ENCODE measurements around the gene AMBRA1. TPM values are rescaled to one million over a fixed set of nuclear protein-coding genes. Genes with fewer than 3 reads are reported as not detected.

The AMBRA1 gene
- total RNA-seq, 1 donor: 29.1 TPM

- Histone ChIP-seq H3K9me3 (ENCODE audit: low read depth, low read length) (no peaks in the 10 kb centered on the region), H3K4me3 (ENCODE audit: low read length) (no peak overlapping the region), H3K4me1 (ENCODE audit: insufficient read depth, low read length) (no peaks in the 10 kb centered on the region), H3K27me3 (ENCODE audit: insufficient read depth, low read length) (no peaks in the 10 kb centered on the region)
Observed at GRCh38 chr11:46420513-46420912, 173.3 kb downstream of the AMBRA1 start.

GRCh38 chr11:46418751-46419150, 175.1 kb downstream of the AMBRA1 start:
- H3K9me3 ChIP-seq (ENCODE audit: low read depth, low read length): no peaks in the 10 kb centered on the region
- no peak overlapping the region for H3K4me3 ChIP-seq (ENCODE audit: low read length)
- no peaks in the 10 kb centered on the region for H3K4me1 ChIP-seq (ENCODE audit: insufficient read depth, low read length)
- H3K27me3 ChIP-seq (ENCODE audit: insufficient read depth, low read length): no peaks in the 10 kb centered on the region

GRCh38 chr11:46417711-46418110, 176.1 kb downstream of the AMBRA1 start:
- no peaks in the 10 kb centered on the region for H3K4me1 ChIP-seq (ENCODE audit: insufficient read depth, low read length)
- H3K9me3 ChIP-seq (ENCODE audit: low read depth, low read length): no peaks in the 10 kb centered on the region
- no peaks in the 10 kb centered on the region for H3K27me3 ChIP-seq (ENCODE audit: insufficient read depth, low read length)
- H3K4me3 ChIP-seq (ENCODE audit: low read length): no peak overlapping the region

GRCh38 chr11:46414879-46415278, 178.9 kb downstream of the AMBRA1 start:
- Histone ChIP-seq H3K9me3 (ENCODE audit: low read depth, low read length) (no peaks in the 10 kb centered on the region), H3K4me1 (ENCODE audit: insufficient read depth, low read length) (no peaks in the 10 kb centered on the region), H3K27me3 (ENCODE audit: insufficient read depth, low read length) (no peaks in the 10 kb centered on the region), H3K4me3 (ENCODE audit: low read length) (no peak overlapping the region)

DNA sequence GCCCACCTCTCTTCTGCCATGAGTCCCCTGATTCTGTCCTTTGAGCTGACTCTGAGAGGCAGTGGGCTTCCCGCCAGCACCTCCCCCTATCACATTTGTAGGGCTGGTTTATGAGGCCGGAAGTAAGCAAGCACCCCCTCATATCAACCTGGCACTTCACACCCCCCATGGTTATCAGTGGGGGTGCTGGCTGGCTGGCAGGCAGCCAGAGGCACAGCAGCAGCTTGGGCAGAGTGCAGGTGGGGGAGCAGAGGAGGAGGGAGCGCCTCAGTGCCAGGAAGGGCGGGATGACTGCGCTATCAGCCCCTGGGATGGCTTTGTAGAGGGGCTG, 179.4 kb downstream of the AMBRA1 start:
- Histone ChIP-seq H3K27me3 (ENCODE audit: insufficient read depth, low read length) (no peaks in the 10 kb centered on the region), H3K9me3 (ENCODE audit: low read depth, low read length) (no peaks in the 10 kb centered on the region)

GRCh38 chr11:46413760-46414465, 179.9 kb downstream of the AMBRA1 start:
- H3K4me1 ChIP-seq (ENCODE audit: insufficient read depth, low read length): no peaks in the 10 kb centered on the region
- H3K27me3 ChIP-seq (ENCODE audit: insufficient read depth, low read length): no peaks in the 10 kb centered on the region
- H3K9me3 ChIP-seq (ENCODE audit: low read depth, low read length): no peaks in the 10 kb centered on the region
- H3K4me3 ChIP-seq (ENCODE audit: low read length): no peak overlapping the region

More for the DNA sequence above, 179.4 kb downstream of the AMBRA1 start:
- no peak overlapping the region for H3K4me3 ChIP-seq (ENCODE audit: low read length)
- H3K4me1 ChIP-seq (ENCODE audit: insufficient read depth, low read length): no peaks in the 10 kb centered on the region

DNA sequence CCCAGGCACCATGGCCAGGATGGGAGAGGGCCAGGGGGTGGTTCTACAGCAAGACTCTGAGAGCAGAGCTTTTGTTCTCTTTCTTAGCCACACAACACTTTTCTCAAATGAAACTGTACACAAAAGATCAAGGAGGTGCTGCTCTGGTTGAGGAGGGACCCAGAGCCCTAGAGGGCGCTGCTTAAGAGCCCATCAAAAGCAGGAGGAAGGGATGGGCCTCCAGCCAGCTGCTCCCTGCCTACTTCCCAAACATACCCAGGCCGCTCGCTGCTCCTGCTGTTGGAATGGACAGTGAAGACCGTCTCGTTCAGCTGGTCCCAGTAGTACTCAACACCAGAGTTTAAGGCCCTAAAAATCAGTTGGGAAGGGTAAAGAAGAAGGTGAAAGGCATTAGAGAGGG, 183.8 kb downstream of the AMBRA1 start:
- Histone ChIP-seq H3K9me3 (ENCODE audit: low read depth, low read length) (no peaks in the 10 kb centered on the region), H3K27me3 (ENCODE audit: insufficient read depth, low read length) (no peaks in the 10 kb centered on the region), H3K4me1 (ENCODE audit: insufficient read depth, low read length) (no peaks in the 10 kb centered on the region), H3K4me3 (ENCODE audit: low read length) (no peak overlapping the region)

DNA sequence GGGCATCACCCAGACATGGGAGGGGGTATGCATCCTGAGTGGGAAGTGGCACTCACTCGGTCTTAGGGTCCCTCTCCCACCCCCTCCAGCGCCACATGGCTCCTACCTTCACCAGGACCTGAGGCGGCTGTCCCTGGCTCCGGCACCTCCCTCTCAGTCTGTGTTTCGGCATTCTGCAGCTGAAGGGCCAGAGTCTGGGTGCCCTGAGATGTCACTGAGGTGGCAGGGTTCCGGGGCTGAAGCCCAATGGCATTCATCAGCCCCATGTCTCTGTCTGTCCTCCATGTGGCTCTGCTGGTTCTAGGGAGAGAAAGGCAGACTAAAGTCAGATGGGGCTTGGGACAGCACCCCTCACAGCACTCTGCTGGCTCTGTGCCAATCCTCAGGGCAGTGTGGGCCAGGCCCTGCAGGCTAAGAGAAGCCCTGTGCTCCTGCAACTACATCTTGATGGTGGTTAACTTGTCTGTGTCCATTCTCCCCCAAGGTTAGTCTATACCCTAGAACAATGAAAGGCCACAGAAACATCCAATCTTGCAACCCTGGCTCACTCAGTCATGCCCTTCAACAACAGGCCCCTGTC, 185.3 kb downstream of the AMBRA1 start:
- Histone ChIP-seq H3K4me3 (ENCODE audit: low read length) (no peak overlapping the region), H3K9me3 (ENCODE audit: low read depth, low read length) (no peaks in the 10 kb centered on the region), H3K4me1 (ENCODE audit: insufficient read depth, low read length) (no peaks in the 10 kb centered on the region), H3K27me3 (ENCODE audit: insufficient read depth, low read length) (no peaks in the 10 kb centered on the region)

- Histone ChIP-seq H3K9me3 (ENCODE audit: low read depth, low read length) (no peaks in the 10 kb centered on the region), H3K4me3 (ENCODE audit: low read length) (no peak overlapping the region), H3K4me1 (ENCODE audit: insufficient read depth, low read length) (no peaks in the 10 kb centered on the region), H3K27me3 (ENCODE audit: insufficient read depth, low read length) (no peaks in the 10 kb centered on the region)
Observed at GRCh38 chr11:46407635-46408034, 186.2 kb downstream of the AMBRA1 start.

DNA sequence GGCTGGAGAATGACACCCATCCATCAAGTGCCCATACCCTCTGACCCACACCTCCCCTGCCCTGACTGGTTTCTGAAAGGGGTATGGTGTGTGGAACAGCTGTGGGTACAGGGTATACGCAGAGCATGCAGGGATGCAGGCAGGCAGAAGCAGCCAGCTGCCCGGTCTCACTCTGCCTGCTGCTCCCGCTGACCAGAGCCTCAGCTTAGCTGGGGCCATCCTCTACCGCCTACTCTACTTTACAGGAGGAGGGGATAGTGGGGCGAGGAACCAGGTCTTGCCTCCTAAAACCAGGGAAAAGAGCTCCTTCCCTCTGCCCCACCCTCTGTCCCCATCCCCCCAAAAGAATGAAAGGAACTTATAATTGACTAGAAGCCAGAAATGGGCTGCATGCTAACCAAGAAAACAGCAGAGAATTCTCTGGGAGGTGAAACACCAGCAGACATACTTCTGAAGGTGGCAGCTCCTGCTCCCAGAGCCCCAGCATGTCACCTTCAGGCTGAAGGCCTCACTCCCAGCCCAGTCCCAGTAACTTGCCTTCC, 189.3 kb downstream of the AMBRA1 start:
- H3K4me3 ChIP-seq (ENCODE audit: low read length): no peak overlapping the region
- H3K9me3 ChIP-seq (ENCODE audit: low read depth, low read length): no peaks in the 10 kb centered on the region
- H3K4me1 ChIP-seq (ENCODE audit: insufficient read depth, low read length): no peaks in the 10 kb centered on the region
- H3K27me3 ChIP-seq (ENCODE audit: insufficient read depth, low read length): no peaks in the 10 kb centered on the region

GRCh38 chr11:46402957-46403902, 190.6 kb downstream of the AMBRA1 start:
- no peaks in the 10 kb centered on the region for H3K27me3 ChIP-seq (ENCODE audit: insufficient read depth, low read length)
- H3K4me3 ChIP-seq (ENCODE audit: low read length): no peak overlapping the region
- no peaks in the 10 kb centered on the region for H3K4me1 ChIP-seq (ENCODE audit: insufficient read depth, low read length)
- no peaks in the 10 kb centered on the region for H3K9me3 ChIP-seq (ENCODE audit: low read depth, low read length)

DNA sequence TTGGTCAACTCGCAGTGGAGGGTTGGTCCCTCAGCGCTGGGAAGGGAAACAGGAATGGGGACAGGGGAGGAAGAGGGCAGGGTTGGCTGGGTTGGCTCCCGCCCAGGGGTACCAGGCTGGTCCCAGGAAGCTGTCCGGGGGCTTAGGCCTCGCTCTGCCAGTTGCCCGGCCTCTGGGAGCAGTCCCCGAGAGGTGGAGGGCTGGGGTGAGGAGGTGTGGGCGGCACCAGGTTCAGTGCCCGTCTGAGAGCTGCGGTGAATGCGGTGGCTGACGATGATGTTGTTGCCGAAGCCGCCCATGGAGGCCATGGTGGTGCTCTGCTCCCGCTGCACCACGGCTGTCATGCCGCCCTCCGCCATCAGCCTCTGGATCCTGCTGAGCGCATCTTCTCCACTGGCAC, 196.3 kb downstream of the AMBRA1 start:
- peaks cover 6% of the 10 kb centered on the region for H3K4me1 ChIP-seq (ENCODE audit: insufficient read depth, low read length)
- no peak overlapping the region for H3K4me3 ChIP-seq (ENCODE audit: low read length)
- H3K27me3 ChIP-seq (ENCODE audit: insufficient read depth, low read length): peaks cover 9% of the 10 kb centered on the region
- H3K9me3 ChIP-seq (ENCODE audit: low read depth, low read length): no peaks in the 10 kb centered on the region

DNA sequence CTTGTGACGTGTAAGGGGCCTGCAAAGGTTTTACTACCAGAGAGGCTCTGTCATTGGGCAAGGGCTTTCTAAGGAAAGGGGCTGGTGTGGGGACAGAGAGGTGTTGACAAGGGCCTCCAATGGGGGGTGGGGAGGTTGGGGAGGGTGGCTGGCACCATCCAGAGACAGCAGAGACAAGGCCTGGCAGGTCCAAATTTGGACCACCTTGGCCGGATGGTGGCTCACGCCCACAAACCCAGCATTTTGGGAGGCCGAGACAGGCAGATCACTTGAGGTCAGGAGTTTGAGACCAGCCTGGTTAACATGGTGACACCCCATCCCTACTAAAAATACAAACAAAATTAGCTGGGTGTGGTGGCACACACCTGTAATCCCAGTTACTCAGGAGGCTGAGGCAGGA, 200.1 kb downstream of the AMBRA1 start:
- Histone ChIP-seq H3K9me3 (ENCODE audit: low read depth, low read length) (no peaks in the 10 kb centered on the region), H3K4me1 (ENCODE audit: insufficient read depth, low read length) (peaks cover 34% of the 10 kb centered on the region), H3K4me3 (ENCODE audit: low read length) (no peak overlapping the region), H3K27me3 (ENCODE audit: insufficient read depth, low read length) (peaks cover 35% of the 10 kb centered on the region)

GRCh38 chr11:46393231-46393616, 200.6 kb downstream of the AMBRA1 start:
- peaks cover 40% of the 10 kb centered on the region for H3K27me3 ChIP-seq (ENCODE audit: insufficient read depth, low read length)
- no peak overlapping the region for H3K4me3 ChIP-seq (ENCODE audit: low read length)
- H3K9me3 ChIP-seq (ENCODE audit: low read depth, low read length): no peaks in the 10 kb centered on the region
- H3K4me1 ChIP-seq (ENCODE audit: insufficient read depth, low read length): peaks cover 35% of the 10 kb centered on the region
